Lower leg skin (tissue), 4 donors: ENCODE data around the gene ALMS1. TPM values are rescaled to one million over a fixed set of nuclear protein-coding genes. Genes with fewer than 3 reads are reported as not detected.
"Not testable (repeated sequence)": the region's sequence is repeated elsewhere in the genome, so short reads cannot be mapped to it uniquely, and the experiment has no call there.

Experiments
- DNase-seq, 2 donors: peaks; one replicate each; pipeline ENCODE4 v3.0.0-alpha.2; 2019; ENCODE audit warnings: low spot score in 2 of 2
- H3K4me3 ChIP-seq: fragments of 200-600 bp; sonication (generic); 2 replicates; pipeline ENCODE4 v1.5.1; 2017; ENCODE audit warnings: mild to moderate bottlenecking, low read depth; ENCODE audit not compliant: poor library complexity, severe bottlenecking
- POLR2A ChIP-seq, 2 donors: fragments of 450-650 bp; IDR thresholded peaks; one replicate each; pipeline ENCODE4 v1.6.1; 2016 to 2017; ENCODE audit warnings: antibody characterized with exemption in 2 of 2, mild to moderate bottlenecking in 1 of 2, moderate library complexity in 1 of 2
- WGBS, 2 donors: methylation state at CpG; one replicate each; pipeline ENCODE4 v1.1.5; 2018; 5-methylcytosine and 5-hydroxymethylcytosine counted together
- intact Hi-C: fragments of 100-400 bp; cut with DNase I; formaldehyde crosslinking; loops from one replicate; pipeline ENCODE4 v1.15.0; 2023; ENCODE audit warnings: low total_unique reads
- total RNA-seq, 4 donors: library from RNA; depleted of rRNA; stranded (reverse); fragments of >200 nt; gene quantifications; one replicate each; pipeline ENCODE4 v1.1.0, GENCODE V29; 2016
- TF ChIP-seq, protein P1 (sequence below), 3 donors: fragments of 450-650 bp; IDR thresholded peaks; one replicate each; pipeline ENCODE4 v1.5.1; 2016; ENCODE audit warnings: antibody characterized with exemption in 3 of 3, mild to moderate bottlenecking in 3 of 3, moderate library complexity in 2 of 3

ALMS1 gene
- total RNA-seq, 4 donors from 2014 or later, result 10.1 to 17.6 (median 14.3) TPM

DNA sequence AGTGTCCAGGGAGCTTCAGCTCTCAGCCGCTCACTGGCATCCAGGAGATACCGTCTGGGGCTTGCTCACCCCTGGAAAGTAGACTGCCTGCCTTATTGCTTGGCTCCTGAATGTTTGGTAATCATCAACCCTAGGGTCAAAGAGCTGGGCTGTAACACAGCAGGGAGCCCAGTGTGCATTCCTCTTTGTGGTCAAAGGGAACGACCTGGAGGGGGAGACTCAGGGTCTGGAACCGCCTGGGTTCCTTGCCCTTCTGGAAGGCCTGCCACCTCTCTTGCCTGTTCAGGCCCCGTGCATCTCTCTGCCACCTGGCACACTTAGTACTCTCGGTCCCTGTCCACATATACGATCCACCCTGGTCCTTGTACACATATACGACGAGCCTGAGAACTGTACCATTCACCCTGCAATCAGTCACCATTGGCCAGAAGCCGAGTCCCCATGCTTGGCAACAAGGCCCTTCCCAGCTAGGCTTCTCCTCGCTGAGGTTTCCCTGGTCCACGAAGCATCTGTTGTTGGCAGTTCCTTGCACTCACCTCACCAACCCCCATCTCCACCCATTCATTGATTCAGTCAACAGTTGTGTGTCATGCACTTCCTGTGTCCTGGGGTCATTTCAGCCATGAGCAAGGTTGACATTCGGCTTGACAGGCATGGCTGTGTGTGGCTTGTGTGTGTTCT, 256.8 kb downstream of the ALMS1 start, which contains the start of gene NAT8:
Gene NAT8, minus strand, starts transcription at position 85 of the 681 bp plus-strand sequence. CDS start 794 bp downstream, outside the sequence.
- intact Hi-C loops, result no loop called here
- no peak for DNase-seq
- TF ChIP-seq, protein P1, sequence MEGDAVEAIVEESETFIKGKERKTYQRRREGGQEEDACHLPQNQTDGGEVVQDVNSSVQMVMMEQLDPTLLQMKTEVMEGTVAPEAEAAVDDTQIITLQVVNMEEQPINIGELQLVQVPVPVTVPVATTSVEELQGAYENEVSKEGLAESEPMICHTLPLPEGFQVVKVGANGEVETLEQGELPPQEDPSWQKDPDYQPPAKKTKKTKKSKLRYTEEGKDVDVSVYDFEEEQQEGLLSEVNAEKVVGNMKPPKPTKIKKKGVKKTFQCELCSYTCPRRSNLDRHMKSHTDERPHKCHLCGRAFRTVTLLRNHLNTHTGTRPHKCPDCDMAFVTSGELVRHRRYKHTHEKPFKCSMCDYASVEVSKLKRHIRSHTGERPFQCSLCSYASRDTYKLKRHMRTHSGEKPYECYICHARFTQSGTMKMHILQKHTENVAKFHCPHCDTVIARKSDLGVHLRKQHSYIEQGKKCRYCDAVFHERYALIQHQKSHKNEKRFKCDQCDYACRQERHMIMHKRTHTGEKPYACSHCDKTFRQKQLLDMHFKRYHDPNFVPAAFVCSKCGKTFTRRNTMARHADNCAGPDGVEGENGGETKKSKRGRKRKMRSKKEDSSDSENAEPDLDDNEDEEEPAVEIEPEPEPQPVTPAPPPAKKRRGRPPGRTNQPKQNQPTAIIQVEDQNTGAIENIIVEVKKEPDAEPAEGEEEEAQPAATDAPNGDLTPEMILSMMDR (IDR thresholded peaks at IDR 0.05), result no peak
- TF ChIP-seq POLR2A (IDR thresholded peaks at IDR 0.05), result no peak
- 80 to 84% methylated on average over 12 to 13 of the region's 13 CpGs for WGBS, 2 donors
- H3K4me3 ChIP-seq, result no peak within 1 kb of the TSS

DNA sequence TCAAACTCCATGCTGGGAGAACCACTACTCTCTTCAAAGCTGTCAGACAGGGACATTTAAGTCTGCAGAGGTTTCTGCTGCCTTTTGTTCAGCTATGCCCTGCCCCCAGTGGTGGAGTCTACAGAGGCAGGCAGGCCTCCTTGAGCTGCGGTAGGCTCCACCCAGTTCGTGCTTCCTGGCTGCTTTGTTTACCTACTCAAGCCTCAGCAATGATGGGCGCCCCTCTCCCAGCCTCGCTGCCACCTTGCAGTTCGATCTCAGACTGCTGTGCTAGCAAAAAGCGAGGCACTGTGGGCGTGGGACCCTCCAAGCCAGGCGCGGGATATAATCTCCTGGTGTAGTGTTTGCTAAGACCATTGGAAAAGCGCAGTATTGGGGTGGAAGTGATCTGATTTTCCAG, 262.1 kb downstream of the ALMS1 start:
- H3K4me3 ChIP-seq, intact Hi-C loops, DNase-seq: not testable (repeated sequence)
- WGBS, 2 donors, result 87 to 91% methylated on average over 6 to 10 of the region's 10 CpGs

DNA sequence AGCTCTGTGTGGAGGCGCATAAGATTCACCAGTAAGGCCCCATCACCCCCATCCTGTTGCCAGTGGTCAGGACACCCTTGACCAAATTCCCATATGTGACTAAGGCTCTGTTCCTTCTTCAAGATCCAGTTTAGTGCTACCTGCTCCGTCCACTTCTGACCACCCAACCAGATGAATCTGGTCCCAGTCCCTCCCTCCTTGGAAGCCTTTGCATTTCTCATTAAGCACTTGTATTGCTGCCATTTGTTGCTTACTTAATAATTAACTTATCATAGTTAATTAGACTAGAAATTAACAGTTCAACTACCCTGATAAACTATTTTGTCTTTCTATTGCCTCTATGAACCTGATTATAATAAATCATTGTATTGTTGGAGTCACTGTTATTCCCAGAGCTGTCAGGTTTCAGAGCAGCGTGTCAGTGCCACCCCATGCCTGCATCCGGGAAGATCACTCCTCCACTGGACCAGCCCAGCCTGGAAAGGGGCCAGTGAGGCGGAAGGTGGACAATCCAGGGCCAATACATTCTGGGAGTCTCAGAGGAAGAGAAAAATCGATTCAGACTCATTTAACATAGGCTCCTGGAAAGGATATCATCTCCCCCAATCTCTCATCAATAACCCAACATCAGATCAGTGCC, 266.1 kb downstream of the ALMS1 start:
- WGBS, 2 donors, result 73 to 78% methylated on average over 6 of the region's 6 CpGs
- intact Hi-C loops, result no loop called here
- no peak overlapping the region for H3K4me3 ChIP-seq
- TF ChIP-seq POLR2A (IDR thresholded peaks at IDR 0.05), result no peak
- TF ChIP-seq, protein P1 (IDR thresholded peaks at IDR 0.05), result no peak
- no peak for DNase-seq

DNA sequence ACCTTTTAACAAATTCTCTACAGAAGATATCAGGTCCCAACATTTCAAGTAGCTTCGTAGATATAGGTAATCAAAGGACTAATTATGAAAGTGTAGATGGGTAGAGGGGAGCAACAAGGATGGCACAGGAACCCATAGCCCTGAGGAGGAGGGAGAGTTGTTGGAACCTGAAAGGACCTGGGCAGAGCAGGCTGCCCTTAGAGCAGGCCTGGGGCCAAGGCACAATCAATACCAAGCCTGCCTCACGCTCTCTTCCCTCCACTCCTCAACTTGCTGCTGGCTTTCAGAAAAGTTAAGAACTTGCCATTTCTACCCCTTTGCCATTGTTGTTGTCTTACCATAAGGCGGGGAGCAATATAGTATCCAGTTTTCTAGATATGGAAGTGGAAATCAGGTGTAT, 266.7 kb downstream of the ALMS1 start:
- TF ChIP-seq POLR2A (IDR thresholded peaks at IDR 0.05), result no peak
- TF ChIP-seq, protein P1 (IDR thresholded peaks at IDR 0.05), result no peak
- 88 to 95% methylated on average over 3 of the region's 3 CpGs for WGBS, 2 donors
- no peak for DNase-seq
- H3K4me3 ChIP-seq, result no peak overlapping the region
- intact Hi-C loops, result no loop called here

DNA sequence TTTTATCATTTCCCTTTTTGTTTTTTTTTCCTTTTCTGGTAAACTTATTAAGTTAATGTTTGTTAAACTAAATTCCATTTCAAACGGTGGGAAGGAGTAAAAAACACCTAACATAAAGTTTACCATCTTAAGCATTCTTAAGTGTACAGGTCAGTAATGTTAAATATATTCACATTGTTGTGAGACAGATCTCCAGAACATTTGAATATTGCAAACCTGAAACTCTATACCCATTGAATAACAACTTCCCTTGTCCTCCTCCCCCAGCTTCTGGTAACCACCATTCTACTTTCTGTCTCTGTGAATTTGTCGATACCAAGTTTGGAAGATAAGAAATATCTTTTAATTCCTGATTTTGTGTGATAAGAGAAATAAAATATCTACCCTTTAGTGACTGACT, 268.5 kb downstream of the ALMS1 start:
- H3K4me3 ChIP-seq, result no peak overlapping the region
- intact Hi-C loops, result no loop called here
- TF ChIP-seq POLR2A (IDR thresholded peaks at IDR 0.05), result no peak
- 67 to 76% methylated on average over 2 of the region's 2 CpGs for WGBS, 2 donors
- no peak for DNase-seq

Other genes starting within 250 kb of the ALMS1 start
- not detected for gene NOTO, start 183.3 kb upstream of the ALMS1 start, total RNA-seq
- 10 to 100 TPM in 2 of 4 donors, 1 to 10 TPM in 2; 9.6 to 18.1 (median 12.8) TPM for gene SMYD5, start 171.6 kb upstream of the ALMS1 start, total RNA-seq
- gene PRADC1, start 152.6 kb upstream of the ALMS1 start, total RNA-seq, result 10 to 100 TPM in 3 of 4 donors, 1 to 10 TPM in 1; 9.7 to 30.2 (median 23.3) TPM
- 100 to 1,000 TPM; 141 to 173 (median 156) TPM for gene CCT7, start 151.5 kb upstream of the ALMS1 start, total RNA-seq
- 1 to 10 TPM; 2.9 to 4.1 (median 3.3) TPM for gene FBXO41, start 101.4 kb upstream of the ALMS1 start, total RNA-seq
- not detected for gene EGR4, start 92.3 kb upstream of the ALMS1 start, total RNA-seq